Smooth muscle cell (in vitro differentiated cells): Measurements from ENCODE around the gene SAP30BP. TPM values are rescaled to one million over a fixed set of nuclear protein-coding genes. Genes with fewer than 3 reads are reported as not detected.

ENCODE experiments used
- DNase-seq: peaks from one replicate; lab custom pipeline; 2025; ENCODE audit not compliant: unreplicated experiment; lab: John Stamatoyannopoulos, UW
- H2AFZ ChIP-seq: fragments of 200-600 bp; sonication (generic); 2 replicates; pipeline ENCODE4 v1.6.0; 2016; ENCODE audit warnings: antibody characterized with exemption, low read depth, mild to moderate bottlenecking
- H3F3A ChIP-seq: fragments of 200-600 bp; sonication (generic); 2 replicates; pipeline ENCODE4 v1.6.0; 2017; ENCODE audit warnings: antibody characterized with exemption, low read depth
- H3K27ac ChIP-seq: fragments of 200-600 bp; sonication (generic); 2 replicates; pipeline ENCODE4 v1.5.1; 2016; ENCODE audit warnings: low read depth, mild to moderate bottlenecking
- H3K27me3 ChIP-seq: fragments of 200-600 bp; sonication (generic); 2 replicates; pipeline ENCODE4 v1.6.1; 2016; ENCODE audit warnings: low read depth, mild to moderate bottlenecking
- H3K36me3 ChIP-seq: fragments of 200-600 bp; sonication (generic); 2 replicates; pipeline ENCODE4 v1.5.1; 2016; ENCODE audit warnings: low read depth
- H3K4me1 ChIP-seq: fragments of 200-600 bp; sonication (generic); 2 replicates; pipeline ENCODE4 v1.5.1; 2016; ENCODE audit warnings: low read depth
- H3K4me2 ChIP-seq: fragments of 200-600 bp; sonication (generic); 2 replicates; pipeline ENCODE4 v1.6.0; 2016; ENCODE audit warnings: mild to moderate bottlenecking
- H3K4me3 ChIP-seq: fragments of 200-600 bp; sonication (generic); 2 replicates; pipeline ENCODE4 v1.5.1; 2016; ENCODE audit warnings: mild to moderate bottlenecking
- H3K79me2 ChIP-seq: fragments of 200-600 bp; sonication (generic); 2 replicates; pipeline ENCODE4 v1.6.0; 2016; ENCODE audit warnings: low read depth, mild to moderate bottlenecking
- H3K9ac ChIP-seq: fragments of 200-600 bp; sonication (generic); 2 replicates; pipeline ENCODE4 v1.6.0; 2016; ENCODE audit warnings: low read depth
- H3K9me3 ChIP-seq: fragments of 200-600 bp; sonication (generic); replicated peaks from 2 replicates; pipeline ENCODE4 v1.5.1; 2016; ENCODE audit warnings: low read depth
- H4K20me1 ChIP-seq: fragments of 200-600 bp; sonication (generic); 2 replicates; pipeline ENCODE4 v1.6.0; 2016; ENCODE audit warnings: low read depth
- WGBS: methylation state at CpG from one replicate; pipeline ENCODE4 v1.1.7; 2016; ENCODE audit warnings: low lambda C conversion rate; 5-methylcytosine and 5-hydroxymethylcytosine counted together
- polyA plus RNA-seq: library from polyadenylated mRNA; unstranded; fragments of >200 nt; fragmentation: Nextera tagmentation; extraction: Ambion mirVana; gene quantifications from 2 replicates; pipeline ENCODE4 v1.2.1, GENCODE V29; 2016
- total RNA-seq: library from RNA; depleted of rRNA; stranded (reverse); fragments of >200 nt; gene quantifications from 2 replicates; pipeline ENCODE4 v1.2.3, GENCODE V29; 2014
- TF ChIP-seq, protein P1 (sequence below): fragments of 200-600 bp; sonication (generic); IDR thresholded peaks from 2 replicates; pipeline ENCODE4 v1.5.1; 2017; ENCODE audit warnings: borderline replicate concordance, mild to moderate bottlenecking, antibody characterized with exemption; ENCODE audit not compliant: insufficient read depth, poor library complexity, severe bottlenecking

SAP30BP gene
- total and polyA plus RNA-seq, 2 experiments from 2014 or later: 75.4 to 135 TPM

DNA sequence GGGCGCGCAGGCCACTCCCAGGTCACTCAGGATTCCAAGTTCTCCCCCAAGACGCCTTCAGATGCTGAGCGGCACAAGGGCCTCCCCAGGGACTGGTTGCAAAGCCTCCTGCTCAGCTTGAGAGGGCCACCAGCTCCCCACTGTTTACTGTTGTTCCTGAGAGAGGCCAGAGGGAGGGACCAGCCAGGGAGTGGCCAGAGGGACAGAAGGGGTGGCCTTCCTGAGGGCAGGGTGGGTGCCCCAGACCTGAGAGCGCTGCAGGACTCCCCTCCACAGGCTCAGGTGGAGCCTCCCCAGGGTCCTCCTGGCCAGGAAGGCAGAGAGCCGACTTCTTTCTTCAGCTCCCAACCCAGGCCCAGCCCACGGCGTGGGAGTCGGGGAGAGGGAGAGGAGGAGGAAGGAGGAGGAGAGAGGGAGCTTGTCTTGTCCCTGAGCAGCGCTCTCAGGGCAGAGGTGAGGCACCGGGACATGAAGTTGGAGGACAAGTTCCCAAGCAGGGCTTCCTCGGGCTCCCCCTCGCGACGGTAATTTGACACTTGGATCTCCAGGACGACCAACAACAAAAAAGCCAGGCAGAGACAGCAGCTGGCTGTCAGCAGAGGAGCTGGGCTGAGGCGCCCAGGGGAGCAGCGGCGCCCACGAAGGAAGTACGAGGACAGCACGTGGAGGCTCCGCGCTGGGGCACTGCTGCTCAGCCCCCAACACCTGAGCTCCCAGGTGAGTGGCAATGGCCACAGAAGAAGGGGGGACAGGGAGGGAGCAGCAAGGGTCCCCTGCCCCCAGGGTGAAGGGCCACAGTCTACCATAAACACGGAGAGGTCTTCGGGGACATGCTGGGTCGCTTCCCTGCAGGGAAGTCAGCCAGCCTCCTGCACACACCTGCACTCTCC lies 33.4 kb upstream of the SAP30BP start:
- no peak overlapping the region for H2AFZ ChIP-seq
- 22% methylated on average over 27 of the region's 27 CpGs for whole genome bisulfite sequencing
- no peaks in the 10 kb centered on the region for H3K9me3 ChIP-seq
- H3K27ac ChIP-seq: peak overlapping the region; percentile 86
- H3F3A ChIP-seq: no peaks in the 10 kb centered on the region
- H3K36me3 ChIP-seq: no peaks in the 10 kb centered on the region
- peaks cover 25% of the 10 kb centered on the region for H3K4me1 ChIP-seq
- peak; percentile 56 for DNase-seq
- peak overlapping the region; percentile 60 for H3K9ac ChIP-seq
- no peaks in the 10 kb centered on the region for H3K79me2 ChIP-seq
- no peaks in the 10 kb centered on the region for H3K27me3 ChIP-seq
- TF ChIP-seq, protein P1, sequence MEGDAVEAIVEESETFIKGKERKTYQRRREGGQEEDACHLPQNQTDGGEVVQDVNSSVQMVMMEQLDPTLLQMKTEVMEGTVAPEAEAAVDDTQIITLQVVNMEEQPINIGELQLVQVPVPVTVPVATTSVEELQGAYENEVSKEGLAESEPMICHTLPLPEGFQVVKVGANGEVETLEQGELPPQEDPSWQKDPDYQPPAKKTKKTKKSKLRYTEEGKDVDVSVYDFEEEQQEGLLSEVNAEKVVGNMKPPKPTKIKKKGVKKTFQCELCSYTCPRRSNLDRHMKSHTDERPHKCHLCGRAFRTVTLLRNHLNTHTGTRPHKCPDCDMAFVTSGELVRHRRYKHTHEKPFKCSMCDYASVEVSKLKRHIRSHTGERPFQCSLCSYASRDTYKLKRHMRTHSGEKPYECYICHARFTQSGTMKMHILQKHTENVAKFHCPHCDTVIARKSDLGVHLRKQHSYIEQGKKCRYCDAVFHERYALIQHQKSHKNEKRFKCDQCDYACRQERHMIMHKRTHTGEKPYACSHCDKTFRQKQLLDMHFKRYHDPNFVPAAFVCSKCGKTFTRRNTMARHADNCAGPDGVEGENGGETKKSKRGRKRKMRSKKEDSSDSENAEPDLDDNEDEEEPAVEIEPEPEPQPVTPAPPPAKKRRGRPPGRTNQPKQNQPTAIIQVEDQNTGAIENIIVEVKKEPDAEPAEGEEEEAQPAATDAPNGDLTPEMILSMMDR: peak; percentile 61
- H4K20me1 ChIP-seq: peaks cover 5% of the 10 kb centered on the region
- peak overlapping the region; percentile 82 for H3K4me2 ChIP-seq
- no peak overlapping the region for H3K4me3 ChIP-seq

GRCh38 chr17:75634376-75634740 lies 32.8 kb upstream of the SAP30BP start:
- WGBS: 91% methylated on average over 9 of the region's 9 CpGs
- Histone ChIP-seq H3K4me2 (peak overlapping the region; percentile 82), H3K4me1 (peaks cover 25% of the 10 kb centered on the region), H3K9ac (no peak overlapping the region), H3K27me3 (no peaks in the 10 kb centered on the region), H2AFZ (no peak overlapping the region), H3K9me3 (no peaks in the 10 kb centered on the region), H4K20me1 (peaks cover 5% of the 10 kb centered on the region), H3K4me3 (no peak overlapping the region), H3K36me3 (no peaks in the 10 kb centered on the region), H3K27ac (peak overlapping the region; percentile 86), H3F3A (no peaks in the 10 kb centered on the region), H3K79me2 (no peaks in the 10 kb centered on the region)
- TF ChIP-seq, protein P1: no peak
- DNase-seq: no peak

GRCh38 chr17:75634754-75635609 lies 32.2 kb upstream of the SAP30BP start:
- TF ChIP-seq, protein P1: no peak
- Histone ChIP-seq H2AFZ (no peak overlapping the region), H3K27me3 (no peaks in the 10 kb centered on the region), H3K27ac (no peak overlapping the region), H3F3A (no peaks in the 10 kb centered on the region), H3K9ac (no peak overlapping the region), H3K4me1 (peaks cover 25% of the 10 kb centered on the region), H3K4me2 (no peak overlapping the region), H3K36me3 (no peaks in the 10 kb centered on the region), H3K4me3 (no peak overlapping the region), H3K79me2 (no peaks in the 10 kb centered on the region), H4K20me1 (peaks cover 5% of the 10 kb centered on the region), H3K9me3 (no peaks in the 10 kb centered on the region)
- DNase-seq: no peak
- WGBS: 93% methylated on average over 20 of the region's 20 CpGs
